ENCODE measurements around the gene MESP2.
"Not testable (repeated sequence)": the region's sequence is repeated elsewhere in the genome, so short reads cannot be mapped to it uniquely, and the experiment has no call there.

The MESP2 gene

DNA sequence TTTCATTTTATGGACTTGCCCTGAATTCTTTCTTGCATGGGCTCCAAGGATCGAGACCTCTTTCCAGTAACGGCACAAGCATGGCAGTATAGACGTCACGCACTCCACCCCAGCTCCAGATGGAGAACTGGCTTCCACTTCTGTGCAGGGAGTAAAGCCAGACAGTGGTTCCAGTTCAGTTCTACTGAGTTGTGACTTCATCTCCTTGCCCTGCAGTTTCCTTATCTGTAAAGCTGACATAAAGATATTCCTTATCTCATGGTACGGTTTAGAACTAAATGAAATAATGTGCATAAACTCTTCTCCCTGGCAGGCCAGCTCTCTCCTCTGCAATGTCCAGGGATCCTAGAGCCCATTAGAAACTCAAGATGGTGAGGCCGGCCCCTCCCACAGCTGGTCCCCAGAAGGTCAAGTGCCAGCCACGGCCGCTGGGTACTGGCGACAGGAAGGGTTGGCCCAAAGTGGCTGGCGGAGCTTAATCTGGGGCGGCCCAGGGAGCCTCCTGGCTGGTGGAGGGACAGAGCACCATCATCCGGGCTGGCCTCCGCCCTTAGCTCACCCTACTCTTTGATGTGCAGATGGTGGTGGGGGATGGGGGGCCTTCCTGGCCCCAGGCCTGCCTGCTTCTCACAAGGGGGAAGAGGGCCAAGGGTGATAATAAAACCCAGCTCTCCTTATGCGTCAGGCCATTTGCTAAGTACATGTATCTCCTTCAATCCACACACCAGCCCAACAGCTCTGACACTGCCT, 7.2 kb downstream of the MESP2 start:
- TF ChIP-seq, protein P1, sequence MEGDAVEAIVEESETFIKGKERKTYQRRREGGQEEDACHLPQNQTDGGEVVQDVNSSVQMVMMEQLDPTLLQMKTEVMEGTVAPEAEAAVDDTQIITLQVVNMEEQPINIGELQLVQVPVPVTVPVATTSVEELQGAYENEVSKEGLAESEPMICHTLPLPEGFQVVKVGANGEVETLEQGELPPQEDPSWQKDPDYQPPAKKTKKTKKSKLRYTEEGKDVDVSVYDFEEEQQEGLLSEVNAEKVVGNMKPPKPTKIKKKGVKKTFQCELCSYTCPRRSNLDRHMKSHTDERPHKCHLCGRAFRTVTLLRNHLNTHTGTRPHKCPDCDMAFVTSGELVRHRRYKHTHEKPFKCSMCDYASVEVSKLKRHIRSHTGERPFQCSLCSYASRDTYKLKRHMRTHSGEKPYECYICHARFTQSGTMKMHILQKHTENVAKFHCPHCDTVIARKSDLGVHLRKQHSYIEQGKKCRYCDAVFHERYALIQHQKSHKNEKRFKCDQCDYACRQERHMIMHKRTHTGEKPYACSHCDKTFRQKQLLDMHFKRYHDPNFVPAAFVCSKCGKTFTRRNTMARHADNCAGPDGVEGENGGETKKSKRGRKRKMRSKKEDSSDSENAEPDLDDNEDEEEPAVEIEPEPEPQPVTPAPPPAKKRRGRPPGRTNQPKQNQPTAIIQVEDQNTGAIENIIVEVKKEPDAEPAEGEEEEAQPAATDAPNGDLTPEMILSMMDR (conservative IDR thresholded peaks at IDR 0.05) = no peak
- H3K27ac ChIP-seq = no peak overlapping the region

- no peak overlapping the region for H3K27ac ChIP-seq
- TF ChIP-seq, protein P1 (conservative IDR thresholded peaks at IDR 0.05) = no peak
These were observed 7.9 kb downstream of the MESP2 start for GRCh38 chr15:89783861-89784685.

DNA sequence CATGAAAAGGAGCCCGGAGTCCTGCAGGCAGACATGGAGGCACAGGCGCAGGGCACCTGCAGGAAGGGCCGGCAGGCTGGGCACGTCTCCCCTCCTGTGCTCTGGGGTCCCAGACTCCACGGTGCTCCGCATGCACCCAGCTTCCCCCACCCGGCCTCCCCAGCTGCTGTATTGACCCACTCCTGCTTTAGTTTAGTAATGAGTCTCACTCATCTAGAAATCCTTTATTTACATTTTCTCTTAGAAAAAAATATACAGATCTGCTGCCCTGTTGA, 8.5 kb downstream of the MESP2 start:
- TF ChIP-seq, protein P1 (conservative IDR thresholded peaks at IDR 0.05) = no peak
- H3K27ac ChIP-seq = no peak overlapping the region; the same call in 1 of the 2 replicates

GRCh38 chr15:89785064-89785773, 9.1 kb downstream of the MESP2 start:
- TF ChIP-seq, protein P1 (conservative IDR thresholded peaks at IDR 0.05) = no peak
- peak overlapping the region; percentile 26; the same call in 1 of the 2 replicates for H3K27ac ChIP-seq

- TF ChIP-seq, protein P1 (conservative IDR thresholded peaks at IDR 0.05) = no peak
- peak overlapping the region; percentile 26; the same call in 1 of the 2 replicates for H3K27ac ChIP-seq
These were observed 9.6 kb downstream of the MESP2 start for GRCh38 chr15:89785774-89786140.

DNA sequence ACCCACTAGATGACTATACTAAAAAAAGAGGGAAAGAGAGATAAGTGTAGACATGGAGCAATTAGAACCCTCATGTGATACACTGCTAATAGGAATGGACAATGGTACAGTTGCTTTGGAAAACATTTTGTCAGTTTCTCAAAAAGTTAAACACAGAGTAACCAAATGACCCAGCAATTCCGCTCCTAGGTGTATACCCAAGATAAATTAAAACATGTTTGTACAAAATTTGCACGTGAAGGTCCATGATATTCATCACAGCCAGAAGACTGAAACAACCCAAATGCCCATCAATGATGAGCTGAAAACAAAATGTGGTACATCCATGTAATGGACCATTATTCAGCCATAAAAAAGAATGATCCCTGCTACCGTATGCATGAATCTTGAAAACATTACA, 11.8 kb downstream of the MESP2 start:
- H3K27ac ChIP-seq = no peak overlapping the region
- TF ChIP-seq, protein P1 (conservative IDR thresholded peaks at IDR 0.05) = no peak

- not testable (repeated sequence) for H3K27ac ChIP-seq
These were observed 12.5 kb downstream of the MESP2 start for GRCh38 chr15:89788585-89788984.
